Heart left ventricle (tissue), 13 donors: Measurements from ENCODE around the gene KCNQ1.

Experiments
- POLR2A ChIP-seq, 2 donors: fragments of 450-650 bp; IDR thresholded peaks; one replicate each; pipeline ENCODE4 v1.6.1; 2017; ENCODE audit warnings: antibody characterized with exemption in 2 of 2, mild to moderate bottlenecking in 2 of 2, moderate library complexity in 2 of 2
- TF ChIP-seq, protein P1 (sequence below), 12 donors: fragments of 200-600 bp; sonication (generic) in 4 of 12; IDR thresholded peaks; one replicate each; pipeline versions ENCODE4 v1.5.0 to v1.8.0; 2018 to 2022; ENCODE audit warnings: antibody characterized with exemption in 12 of 12, mild to moderate bottlenecking in 5 of 12
- donor health status: ischemic (EF 13 %, LVEDD 7.1; RV severe dilation, severe dysfunction).
- donor health status: DM: no; HTN: yes; CAD: no.
- donor health status: DM: no; HTN: no; CAD: no.
- donor health status: ischemic (EF 25% LVEDD 6.9; RV normal size, moderate dysfunction).
- donor health status: ischemic (EF 25% LVEDD 5.7; RV mildly dilated, moderate dysfunction).
- donor health status: ischemic (EF 35%, LVEDD 5.7; RV mildly dilated, moderate dysfunction).
- donor health status: nonischemic (EF 11% LVEDD 7.7; RV severe dilation, severe dysfunction).
- donor health status: DM: yes; HTN: yes; CAD: no.
- donor health status: PGD.
- donor health status: ischemic (EF 29% LVEDD 5.4; RV normal size, mild dysfunction).
- donor health status: nonischemic (EF 23%, LVEDD 6.1; RV moderate dilation, normal function).

DNA sequence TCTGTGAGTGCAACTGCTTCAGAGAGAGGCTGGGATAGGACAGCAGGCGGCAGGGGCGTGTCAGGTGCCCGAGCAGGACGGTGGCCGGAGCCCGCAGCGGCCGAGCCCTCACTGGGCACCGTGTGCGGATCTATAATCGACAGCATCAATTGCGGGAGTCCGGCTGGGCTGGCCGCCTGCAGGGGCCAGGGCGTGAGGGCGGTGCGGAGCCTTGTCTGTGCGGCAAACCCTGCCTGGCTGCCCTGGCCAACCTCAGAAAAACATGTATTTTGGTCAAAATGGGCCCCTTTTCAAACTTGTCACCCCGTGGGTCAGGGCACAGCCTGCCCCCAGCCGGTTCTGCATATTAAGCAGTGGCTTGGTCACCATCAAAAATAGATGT is 346.3 kb downstream of the KCNQ1 start:
- TF ChIP-seq POLR2A (IDR thresholded peaks at IDR 0.05) = no peak
- TF ChIP-seq, protein P1, sequence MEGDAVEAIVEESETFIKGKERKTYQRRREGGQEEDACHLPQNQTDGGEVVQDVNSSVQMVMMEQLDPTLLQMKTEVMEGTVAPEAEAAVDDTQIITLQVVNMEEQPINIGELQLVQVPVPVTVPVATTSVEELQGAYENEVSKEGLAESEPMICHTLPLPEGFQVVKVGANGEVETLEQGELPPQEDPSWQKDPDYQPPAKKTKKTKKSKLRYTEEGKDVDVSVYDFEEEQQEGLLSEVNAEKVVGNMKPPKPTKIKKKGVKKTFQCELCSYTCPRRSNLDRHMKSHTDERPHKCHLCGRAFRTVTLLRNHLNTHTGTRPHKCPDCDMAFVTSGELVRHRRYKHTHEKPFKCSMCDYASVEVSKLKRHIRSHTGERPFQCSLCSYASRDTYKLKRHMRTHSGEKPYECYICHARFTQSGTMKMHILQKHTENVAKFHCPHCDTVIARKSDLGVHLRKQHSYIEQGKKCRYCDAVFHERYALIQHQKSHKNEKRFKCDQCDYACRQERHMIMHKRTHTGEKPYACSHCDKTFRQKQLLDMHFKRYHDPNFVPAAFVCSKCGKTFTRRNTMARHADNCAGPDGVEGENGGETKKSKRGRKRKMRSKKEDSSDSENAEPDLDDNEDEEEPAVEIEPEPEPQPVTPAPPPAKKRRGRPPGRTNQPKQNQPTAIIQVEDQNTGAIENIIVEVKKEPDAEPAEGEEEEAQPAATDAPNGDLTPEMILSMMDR (IDR thresholded peaks at IDR 0.05) = no peak
